IPS-20b (cell line): ENCODE results near the gene FYN.

ENCODE experiments used
- H3K27ac ChIP-seq: one replicate; pipeline ENCODE4 v1.5.1; 2013; ENCODE audit warnings: low read length
- H3K27me3 ChIP-seq: 2 replicates; pipeline ENCODE4 v1.6.1; 2013; ENCODE audit warnings: mild to moderate bottlenecking, low read length, inconsistent platforms; ENCODE audit not compliant: insufficient read depth
- H3K36me3 ChIP-seq: 2 replicates; pipeline ENCODE4 v1.6.1; 2013; ENCODE audit warnings: low read depth, mild to moderate bottlenecking, inconsistent platforms, low read length, moderate library complexity; ENCODE audit not compliant: insufficient read depth
- H3K4me1 ChIP-seq: 2 replicates; pipeline ENCODE4 v1.6.1; 2013; ENCODE audit warnings: mild to moderate bottlenecking, control low read depth, inconsistent platforms, low read length, moderate library complexity; ENCODE audit not compliant: insufficient read depth
- H3K4me3 ChIP-seq: 2 replicates; pipeline ENCODE4 v1.5.1; 2013; ENCODE audit warnings: mild to moderate bottlenecking, low read length, inconsistent platforms
- H3K9ac ChIP-seq: 2 replicates; pipeline ENCODE4 v1.6.1; 2013; ENCODE audit warnings: low read depth, mild to moderate bottlenecking, inconsistent platforms, low read length, moderate library complexity
- H3K9me3 ChIP-seq: 2 replicates; pipeline ENCODE4 v1.6.1; 2013; ENCODE audit warnings: mild to moderate bottlenecking, low read depth, low read length, inconsistent platforms; ENCODE audit not compliant: insufficient read depth

Gene FYN

GRCh38 chr6:111722179-111722731 lies 151.0 kb downstream of the FYN start:
- Histone ChIP-seq H3K9ac (no peak overlapping the region), H3K4me1 (no peaks in the 10 kb centered on the region), H3K27me3 (no peaks in the 10 kb centered on the region), H3K4me3 (no peak overlapping the region), H3K27ac (no peak overlapping the region), H3K9me3 (no peaks in the 10 kb centered on the region), H3K36me3 (peaks cover 16% of the 10 kb centered on the region; the same call in 1 of the 2 replicates)

DNA sequence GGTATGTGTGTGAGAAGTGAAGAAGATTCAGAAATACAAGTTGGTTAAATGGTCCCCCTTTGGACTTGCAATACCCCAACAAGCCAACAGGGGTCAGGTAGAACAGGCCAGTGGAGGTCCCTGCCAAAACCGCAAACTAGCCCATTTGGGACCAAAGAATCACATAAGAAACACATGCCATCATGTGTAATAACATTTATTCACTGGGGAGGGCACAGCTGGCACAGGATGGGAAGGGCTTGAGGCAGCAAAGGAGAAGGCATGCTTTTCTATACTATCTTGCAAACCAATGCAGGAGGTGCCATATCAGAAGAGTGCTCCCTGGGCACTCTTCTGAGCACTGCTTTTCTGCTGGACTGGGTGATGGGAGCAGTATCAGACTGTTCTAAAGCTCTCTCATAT lies 151.5 kb downstream of the FYN start:
- Histone ChIP-seq H3K4me1 (no peaks in the 10 kb centered on the region), H3K27me3 (no peaks in the 10 kb centered on the region), H3K4me3 (no peak overlapping the region), H3K9ac (no peak overlapping the region), H3K27ac (no peak overlapping the region), H3K9me3 (no peaks in the 10 kb centered on the region), H3K36me3 (peaks cover 16% of the 10 kb centered on the region; the same call in 1 of the 2 replicates)

- H3K27me3 ChIP-seq: no peaks in the 10 kb centered on the region
- H3K27ac ChIP-seq: no peak overlapping the region
- H3K4me1 ChIP-seq: no peaks in the 10 kb centered on the region
- H3K4me3 ChIP-seq: no peak overlapping the region
- peaks cover 16% of the 10 kb centered on the region; the same call in 1 of the 2 replicates for H3K36me3 ChIP-seq
- no peak overlapping the region for H3K9ac ChIP-seq
- H3K9me3 ChIP-seq: no peaks in the 10 kb centered on the region
These were observed 152.2 kb downstream of the FYN start for GRCh38 chr6:111720931-111721496.

DNA sequence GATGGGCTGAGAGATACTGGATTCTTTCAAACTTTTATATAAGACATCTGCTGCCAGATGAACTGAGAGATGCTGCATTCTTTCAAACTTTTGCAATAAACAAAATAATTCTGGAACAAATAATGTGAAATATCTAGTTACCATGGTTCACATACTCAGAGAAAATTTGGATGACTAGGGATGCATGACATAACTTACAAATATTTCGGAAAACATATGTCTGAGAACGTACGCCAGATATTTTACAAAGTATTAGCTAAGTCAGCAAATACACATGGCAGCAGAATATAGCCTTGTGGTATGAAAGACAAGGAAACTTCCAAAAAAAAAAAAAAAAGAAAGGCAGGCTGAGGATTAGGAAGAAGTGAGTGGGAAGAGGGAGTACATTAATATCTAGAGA lies 154.3 kb downstream of the FYN start:
- Histone ChIP-seq H3K4me3 (no peak overlapping the region), H3K27ac (no peak overlapping the region), H3K9ac (no peak overlapping the region), H3K36me3 (peaks cover 21% of the 10 kb centered on the region), H3K27me3 (no peaks in the 10 kb centered on the region), H3K4me1 (no peaks in the 10 kb centered on the region), H3K9me3 (no peaks in the 10 kb centered on the region)

GRCh38 chr6:111718326-111718725 lies 154.9 kb downstream of the FYN start:
- Histone ChIP-seq H3K4me1 (no peaks in the 10 kb centered on the region), H3K9ac (no peak overlapping the region), H3K27me3 (no peaks in the 10 kb centered on the region), H3K36me3 (peaks cover 27% of the 10 kb centered on the region), H3K4me3 (no peak overlapping the region), H3K27ac (no peak overlapping the region), H3K9me3 (no peaks in the 10 kb centered on the region)

DNA sequence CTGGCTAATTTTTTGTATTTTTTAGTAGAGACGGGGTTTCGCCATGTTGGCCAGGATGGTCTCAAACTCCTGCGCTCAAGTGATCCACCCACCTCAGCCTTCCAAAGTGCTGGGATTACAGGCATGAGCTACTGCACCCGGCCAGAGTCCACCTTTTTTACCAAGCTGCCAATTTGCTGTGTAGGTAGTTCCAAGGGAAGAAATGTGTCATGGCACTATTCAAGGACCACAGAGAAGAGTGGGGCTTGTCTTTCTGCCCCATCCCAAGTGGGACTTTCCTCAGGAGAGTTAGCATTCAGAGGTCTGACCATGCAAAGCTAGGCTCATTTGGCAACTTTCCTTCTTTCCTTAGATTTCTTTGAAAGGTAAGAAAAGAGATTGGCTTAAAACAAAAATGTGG lies 155.6 kb downstream of the FYN start:
- Histone ChIP-seq H3K4me3 (no peak overlapping the region), H3K9ac (no peak overlapping the region), H3K27me3 (no peaks in the 10 kb centered on the region), H3K36me3 (peaks cover 34% of the 10 kb centered on the region), H3K9me3 (no peaks in the 10 kb centered on the region), H3K4me1 (no peaks in the 10 kb centered on the region), H3K27ac (no peak overlapping the region)

DNA sequence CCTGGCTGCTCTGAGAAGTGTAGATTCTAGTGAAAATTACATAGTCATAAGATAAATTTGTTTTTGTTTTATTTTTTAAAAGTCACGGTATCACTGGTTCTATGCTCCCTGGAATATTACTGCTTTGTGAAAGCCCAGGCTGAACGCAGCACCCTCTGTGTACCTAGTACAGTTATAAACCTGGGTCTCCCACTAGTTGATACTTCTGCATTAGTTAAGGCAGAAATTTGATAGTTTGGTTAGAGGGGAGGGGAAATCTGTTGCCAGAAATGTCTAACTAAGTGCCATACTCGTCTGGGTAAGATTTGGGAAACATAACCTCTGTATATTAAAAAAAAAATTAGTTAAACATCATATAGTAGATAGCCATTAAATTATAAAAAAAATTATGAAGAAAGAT lies 156.9 kb downstream of the FYN start:
- Histone ChIP-seq H3K9ac (no peak overlapping the region), H3K4me3 (no peak overlapping the region), H3K36me3 (peaks cover 34% of the 10 kb centered on the region), H3K27me3 (no peaks in the 10 kb centered on the region), H3K27ac (no peak overlapping the region), H3K4me1 (peaks cover 5% of the 10 kb centered on the region; the same call in 1 of the 2 replicates), H3K9me3 (no peaks in the 10 kb centered on the region)

- Histone ChIP-seq H3K27ac (no peak overlapping the region), H3K9me3 (no peaks in the 10 kb centered on the region), H3K9ac (no peak overlapping the region), H3K27me3 (no peaks in the 10 kb centered on the region), H3K4me1 (peaks cover 6% of the 10 kb centered on the region; the same call in 1 of the 2 replicates), H3K4me3 (no peak overlapping the region), H3K36me3 (peaks cover 34% of the 10 kb centered on the region)
These were observed 157.9 kb downstream of the FYN start for GRCh38 chr6:111715321-111715720.

GRCh38 chr6:111714416-111715270 lies 158.6 kb downstream of the FYN start:
- Histone ChIP-seq H3K4me3 (no peak overlapping the region), H3K36me3 (peaks cover 31% of the 10 kb centered on the region), H3K9ac (no peak overlapping the region), H3K4me1 (peaks cover 8% of the 10 kb centered on the region; the same call in 1 of the 2 replicates), H3K27me3 (no peaks in the 10 kb centered on the region), H3K9me3 (no peaks in the 10 kb centered on the region), H3K27ac (no peak overlapping the region)

DNA sequence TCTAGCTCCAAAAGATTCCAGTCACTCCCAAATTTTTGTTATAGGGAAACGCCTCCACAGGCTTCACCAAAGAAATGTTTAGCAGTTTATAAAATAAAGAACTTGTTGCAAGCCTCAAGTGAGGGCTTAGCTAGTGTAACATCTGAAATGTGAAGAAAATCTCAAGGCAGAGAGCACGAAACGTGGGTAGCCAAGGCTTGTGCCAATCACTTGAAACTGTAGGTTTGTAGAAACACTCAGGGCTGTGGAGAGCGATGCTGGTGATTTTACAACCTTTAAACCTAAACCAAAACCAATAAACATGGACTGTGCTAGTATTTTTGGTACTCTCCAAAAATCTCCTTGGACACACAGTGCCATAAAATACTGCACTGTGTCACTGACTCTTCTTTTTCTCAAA lies 159.4 kb downstream of the FYN start:
- Histone ChIP-seq H3K4me3 (no peak overlapping the region), H3K27me3 (no peaks in the 10 kb centered on the region), H3K9me3 (no peaks in the 10 kb centered on the region), H3K4me1 (peaks cover 8% of the 10 kb centered on the region; the same call in 1 of the 2 replicates), H3K27ac (no peak overlapping the region), H3K36me3 (peaks cover 24% of the 10 kb centered on the region), H3K9ac (no peak overlapping the region)

- H3K9ac ChIP-seq: no peak overlapping the region
- peaks cover 18% of the 10 kb centered on the region for H3K36me3 ChIP-seq
- H3K4me1 ChIP-seq: peaks cover 8% of the 10 kb centered on the region; the same call in 1 of the 2 replicates
- no peak overlapping the region for H3K27ac ChIP-seq
- no peaks in the 10 kb centered on the region for H3K27me3 ChIP-seq
- H3K4me3 ChIP-seq: no peak overlapping the region
- no peaks in the 10 kb centered on the region for H3K9me3 ChIP-seq
These were observed 160.0 kb downstream of the FYN start for GRCh38 chr6:111713236-111713635.
